Jurkat, Clone E6-1 (cell line): ENCODE measurements around the gene GSK3B.

Experiments
- DNase-seq: peaks from one replicate; pipeline ENCODE4 v3.0.0-alpha.2; 2011; ENCODE audit warnings: low read depth, low spot score
- H3K4me3 ChIP-seq: 2 replicates; pipeline ENCODE4 v1.5.1; 2011; ENCODE audit warnings: mild to moderate bottlenecking, low read length, control low read depth, moderate library complexity

The GSK3B gene

GRCh38 chr3:119774444-119774843 lies 319.8 kb downstream of the GSK3B start:
- no peak for DNase-seq
- H3K4me3 ChIP-seq = no peak overlapping the region
